Neural progenitor cell (in vitro differentiated cells): ENCODE measurements around the gene PAX7.

ENCODE experiments used
- EZH2phosphoT487 ChIP-seq: fragments of 200-600 bp; sonication (generic); IDR thresholded peaks from 2 replicates; pipeline ENCODE4 v1.6.1; 2017; ENCODE audit warnings: antibody characterized with exemption
- TF ChIP-seq, protein P1 (sequence below): fragments of 200-600 bp; sonication (generic); IDR thresholded peaks from 2 replicates; pipeline ENCODE4 v1.5.1; 2017; ENCODE audit warnings: antibody characterized with exemption, mild to moderate bottlenecking

DNA sequence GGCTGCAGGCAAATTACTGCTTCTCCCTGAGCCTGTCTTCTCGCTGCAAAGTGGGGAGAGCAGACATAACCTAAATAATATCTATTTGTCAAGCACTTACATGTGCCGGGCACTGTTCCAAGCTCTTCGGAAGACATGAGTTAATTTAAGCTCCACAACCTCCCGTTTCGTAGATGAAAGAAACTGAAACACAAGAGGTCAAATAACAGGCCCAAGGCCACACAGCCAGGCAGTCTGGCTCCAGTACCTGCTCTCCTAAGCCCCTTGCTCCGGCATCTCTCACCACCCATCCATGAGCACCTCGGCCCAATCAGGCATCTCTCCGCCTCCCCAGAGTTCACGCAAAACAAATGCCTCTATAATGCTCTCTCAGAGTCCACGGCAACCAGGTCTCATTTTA is 163.4 kb downstream of the PAX7 start:
- TF ChIP-seq, protein P1, sequence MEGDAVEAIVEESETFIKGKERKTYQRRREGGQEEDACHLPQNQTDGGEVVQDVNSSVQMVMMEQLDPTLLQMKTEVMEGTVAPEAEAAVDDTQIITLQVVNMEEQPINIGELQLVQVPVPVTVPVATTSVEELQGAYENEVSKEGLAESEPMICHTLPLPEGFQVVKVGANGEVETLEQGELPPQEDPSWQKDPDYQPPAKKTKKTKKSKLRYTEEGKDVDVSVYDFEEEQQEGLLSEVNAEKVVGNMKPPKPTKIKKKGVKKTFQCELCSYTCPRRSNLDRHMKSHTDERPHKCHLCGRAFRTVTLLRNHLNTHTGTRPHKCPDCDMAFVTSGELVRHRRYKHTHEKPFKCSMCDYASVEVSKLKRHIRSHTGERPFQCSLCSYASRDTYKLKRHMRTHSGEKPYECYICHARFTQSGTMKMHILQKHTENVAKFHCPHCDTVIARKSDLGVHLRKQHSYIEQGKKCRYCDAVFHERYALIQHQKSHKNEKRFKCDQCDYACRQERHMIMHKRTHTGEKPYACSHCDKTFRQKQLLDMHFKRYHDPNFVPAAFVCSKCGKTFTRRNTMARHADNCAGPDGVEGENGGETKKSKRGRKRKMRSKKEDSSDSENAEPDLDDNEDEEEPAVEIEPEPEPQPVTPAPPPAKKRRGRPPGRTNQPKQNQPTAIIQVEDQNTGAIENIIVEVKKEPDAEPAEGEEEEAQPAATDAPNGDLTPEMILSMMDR: no peak
- no peak for TF ChIP-seq EZH2phosphoT487
